A549 treated with Hydrocortisone at 1 μM for 4 hours (cell line): ENCODE data around the gene ZNF668. TPM values are rescaled to one million over a fixed set of nuclear protein-coding genes. Genes with fewer than 3 reads are reported as not detected.

ENCODE experiments used
- total RNA-seq: library from RNA; stranded (reverse); fragments of 200-300 nt; extraction: Qiagen RNA extraction; gene quantifications from 5 replicates; pipeline ENCODE4 v1.2.3, GENCODE V29; 2022

ZNF668 gene
- total RNA-seq = 13.3 to 19.8 TPM (median 14.5 TPM) in 5 replicates

DNA sequence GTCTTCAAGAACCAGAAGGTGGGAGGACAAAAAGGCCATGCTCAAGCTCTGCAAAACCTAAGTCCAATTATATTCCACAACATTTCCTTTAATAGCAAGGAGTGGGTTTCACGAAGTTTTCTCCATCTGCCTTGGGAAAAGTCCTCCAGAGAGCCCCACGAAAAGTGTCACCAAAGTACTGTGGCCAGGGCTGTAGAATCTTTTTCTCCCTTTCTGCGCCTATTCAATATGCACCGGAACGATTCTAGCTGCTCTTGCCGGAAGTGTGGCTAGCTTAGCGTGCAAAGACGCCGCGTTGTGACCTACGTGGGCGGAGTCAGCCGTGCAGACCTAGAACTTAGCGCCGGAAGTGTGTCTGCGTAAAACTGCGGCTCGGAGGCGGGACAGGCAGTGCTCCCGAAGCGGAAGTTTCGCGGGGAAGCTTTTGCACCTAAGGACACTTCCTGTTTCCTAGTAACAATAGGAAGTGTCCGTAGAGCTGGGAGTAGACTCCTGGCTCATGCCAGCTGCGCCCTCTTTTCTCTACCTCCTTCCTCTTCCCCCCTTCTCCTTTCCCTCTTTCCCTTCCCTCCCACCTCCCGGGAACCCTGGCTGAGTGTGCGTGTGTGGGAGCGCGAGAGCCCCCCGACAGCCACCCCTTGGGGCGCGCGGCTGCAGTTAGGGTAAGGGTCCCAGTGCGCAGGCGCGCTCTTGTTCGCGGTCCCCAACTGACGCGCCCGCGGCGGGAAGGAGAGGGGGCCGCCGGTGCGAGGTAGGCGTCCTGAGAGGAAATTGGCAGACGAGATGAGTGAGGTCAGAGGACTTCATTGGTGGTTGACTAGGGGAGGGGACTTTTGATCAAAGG, at the start of gene ZNF668, which contains the start of gene ZNF646:
Gene ZNF668 (minus strand): TSS at position 271 of the 844 bp plus-strand sequence. CDS start 9,781 bp downstream, outside the sequence.
Gene ZNF646 (plus strand): TSS at position 453 of the 844 bp plus-strand sequence. CDS start 1,903 bp downstream, outside the sequence.

DNA sequence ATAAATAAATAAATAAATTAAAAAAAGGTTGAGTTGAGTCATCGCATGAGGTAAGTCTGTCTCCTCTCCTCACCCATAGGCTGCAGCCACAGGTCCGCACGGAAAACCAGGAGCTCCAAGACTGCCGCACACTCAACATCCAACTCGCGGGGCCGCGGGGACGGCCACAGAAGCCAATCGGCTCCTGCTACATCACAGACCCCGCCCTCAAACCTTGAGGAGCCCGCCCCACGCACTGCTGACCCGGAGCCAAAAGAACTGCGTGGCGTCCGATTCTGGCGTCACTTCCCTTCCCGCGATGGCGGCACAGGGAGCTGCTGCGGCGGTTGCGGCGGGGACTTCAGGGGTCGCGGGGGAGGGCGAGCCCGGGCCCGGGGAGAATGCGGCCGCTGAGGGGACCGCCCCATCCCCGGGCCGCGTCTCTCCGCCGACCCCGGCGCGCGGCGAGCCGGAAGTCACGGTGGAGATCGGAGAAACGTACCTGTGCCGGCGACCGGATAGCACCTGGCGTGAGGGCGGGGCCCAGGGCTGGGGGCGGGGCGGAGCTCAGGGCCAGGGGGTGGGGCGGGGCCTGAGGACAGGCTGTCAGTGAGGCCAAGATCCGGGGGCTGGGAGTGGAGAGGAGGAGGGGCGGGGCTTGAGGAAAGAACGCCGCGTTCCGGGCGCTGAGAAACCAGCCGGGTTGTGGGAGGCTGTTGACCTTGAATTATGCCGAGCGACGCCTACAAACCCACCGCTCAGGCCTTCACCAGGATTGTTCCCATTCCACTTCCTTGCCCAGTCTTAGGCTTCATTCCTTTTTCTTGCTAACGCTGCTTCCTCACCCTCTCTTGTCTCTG, 43.6 kb upstream of the ZNF668 start, which contains the start of gene KAT8:
Gene KAT8 (plus strand): TSS at position 281 of the 839 bp plus-strand sequence. CDS start 18 bp downstream, at position 299.

DNA sequence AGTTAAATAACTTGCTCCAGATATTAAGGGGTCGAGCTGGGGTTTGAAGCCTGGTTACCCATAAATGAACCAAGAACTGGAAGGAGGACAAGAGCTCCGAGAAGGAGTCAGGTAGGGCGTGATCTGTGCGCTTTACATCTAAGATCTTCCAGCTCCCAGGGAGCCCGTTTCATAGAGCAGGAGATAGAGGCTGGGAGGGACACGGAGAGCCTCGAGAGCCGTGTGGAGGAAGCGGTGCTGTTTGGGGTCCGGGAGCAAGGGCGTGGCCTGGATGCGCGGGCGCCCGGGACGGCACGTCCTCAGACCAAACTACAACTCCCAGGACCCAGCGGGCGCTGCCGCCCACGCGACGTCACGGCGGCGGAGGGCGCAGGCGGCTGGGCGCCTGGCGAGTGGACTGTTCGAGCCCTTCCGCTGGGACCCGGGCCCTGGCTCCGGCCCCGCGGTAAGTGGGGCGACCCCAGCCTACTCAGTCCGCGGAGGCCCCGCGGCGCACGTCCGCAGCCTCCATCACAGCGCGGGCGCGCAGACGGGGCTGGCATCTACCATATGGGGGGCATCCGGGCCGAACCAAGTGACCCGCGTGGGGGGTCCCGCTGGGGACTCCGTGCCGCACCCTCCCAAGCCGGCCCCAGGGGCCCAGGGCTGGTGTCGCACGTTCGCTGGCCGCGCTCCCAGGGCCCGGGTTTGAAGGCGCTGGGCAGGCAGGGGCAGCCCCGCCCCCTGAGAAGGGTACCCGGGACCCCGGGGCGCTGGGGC, 34.2 kb upstream of the ZNF668 start, which contains the start of gene BCKDK:
Gene BCKDK (plus strand): TSS at position 352 of the 759 bp plus-strand sequence. CDS start 838 bp downstream, outside the sequence.

DNA sequence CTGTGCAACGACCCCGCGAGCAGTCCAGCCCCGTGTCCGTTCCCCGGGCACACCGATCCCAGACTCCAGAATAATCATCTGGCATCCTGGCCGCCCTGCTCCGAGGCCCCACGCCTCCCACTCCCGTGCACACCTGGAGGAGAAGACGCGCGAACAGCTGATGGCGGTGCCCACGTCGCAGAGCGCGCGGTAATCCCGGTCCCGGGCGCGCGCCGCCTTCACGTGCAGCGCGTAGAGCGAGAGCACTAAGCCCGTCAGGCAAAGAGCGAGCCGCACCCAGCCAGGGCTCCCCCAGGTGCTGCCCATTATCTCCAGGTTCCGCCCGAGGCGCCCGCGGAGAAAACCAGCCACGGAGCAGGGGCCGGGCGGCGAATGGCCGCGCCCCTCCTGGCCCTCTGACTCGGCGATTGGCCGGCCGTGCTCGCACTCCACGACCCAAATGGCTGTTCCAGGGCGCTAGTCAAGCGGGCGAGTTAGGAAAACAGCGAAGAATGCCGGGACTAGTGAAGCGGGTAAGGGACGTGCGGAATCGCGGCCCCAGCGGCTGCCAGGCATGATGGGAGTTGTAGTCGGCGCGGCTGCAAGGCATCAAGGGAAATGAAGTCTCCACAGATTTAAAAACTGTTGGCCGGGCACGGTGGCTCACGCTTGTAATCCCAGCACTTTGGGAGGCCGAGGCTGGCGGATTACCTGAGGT, 20.5 kb upstream of the ZNF668 start, which contains the start of gene VKORC1:
Gene VKORC1 (minus strand): TSS at position 374 of the 697 bp plus-strand sequence. CDS start 68 bp downstream, at position 306.

DNA sequence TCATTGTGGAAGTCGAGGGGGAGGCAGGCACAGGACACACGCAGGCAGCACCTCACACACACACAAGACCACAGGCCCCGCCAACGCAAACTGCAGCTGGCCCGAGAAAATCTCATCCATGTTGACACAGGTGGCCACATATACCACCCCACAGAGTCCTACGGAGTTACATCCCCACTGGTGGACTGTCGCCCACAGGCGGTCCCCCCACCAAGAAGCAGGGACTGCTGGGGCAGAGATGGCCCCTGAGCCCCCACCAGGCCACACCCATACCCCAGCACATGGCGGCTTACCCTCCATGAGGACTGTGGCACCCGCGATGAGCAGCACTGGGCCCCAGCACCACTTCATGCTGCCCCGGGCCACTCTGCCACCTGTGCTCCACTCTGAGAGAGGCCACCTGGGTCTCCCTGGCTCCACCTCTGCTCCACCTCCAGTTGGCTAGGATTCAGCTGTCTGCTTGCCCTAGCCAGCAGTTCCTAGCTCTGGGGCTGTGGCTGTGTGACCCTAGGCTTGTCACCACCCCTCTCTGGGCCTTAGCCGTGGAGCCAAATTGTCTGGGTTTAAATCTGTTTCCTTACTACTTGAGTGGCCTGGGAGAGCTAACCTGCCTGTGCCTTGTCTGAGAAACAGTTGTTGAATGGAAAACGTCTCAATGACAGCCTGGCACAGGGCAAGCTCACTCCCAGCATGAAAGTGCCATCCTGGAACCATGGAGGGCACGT, 14.6 kb upstream of the ZNF668 start, which contains the start of gene PRSS53:
Gene PRSS53 (minus strand): TSS at position 485 of the 725 bp plus-strand sequence. CDS start 134 bp downstream, at position 351.

DNA sequence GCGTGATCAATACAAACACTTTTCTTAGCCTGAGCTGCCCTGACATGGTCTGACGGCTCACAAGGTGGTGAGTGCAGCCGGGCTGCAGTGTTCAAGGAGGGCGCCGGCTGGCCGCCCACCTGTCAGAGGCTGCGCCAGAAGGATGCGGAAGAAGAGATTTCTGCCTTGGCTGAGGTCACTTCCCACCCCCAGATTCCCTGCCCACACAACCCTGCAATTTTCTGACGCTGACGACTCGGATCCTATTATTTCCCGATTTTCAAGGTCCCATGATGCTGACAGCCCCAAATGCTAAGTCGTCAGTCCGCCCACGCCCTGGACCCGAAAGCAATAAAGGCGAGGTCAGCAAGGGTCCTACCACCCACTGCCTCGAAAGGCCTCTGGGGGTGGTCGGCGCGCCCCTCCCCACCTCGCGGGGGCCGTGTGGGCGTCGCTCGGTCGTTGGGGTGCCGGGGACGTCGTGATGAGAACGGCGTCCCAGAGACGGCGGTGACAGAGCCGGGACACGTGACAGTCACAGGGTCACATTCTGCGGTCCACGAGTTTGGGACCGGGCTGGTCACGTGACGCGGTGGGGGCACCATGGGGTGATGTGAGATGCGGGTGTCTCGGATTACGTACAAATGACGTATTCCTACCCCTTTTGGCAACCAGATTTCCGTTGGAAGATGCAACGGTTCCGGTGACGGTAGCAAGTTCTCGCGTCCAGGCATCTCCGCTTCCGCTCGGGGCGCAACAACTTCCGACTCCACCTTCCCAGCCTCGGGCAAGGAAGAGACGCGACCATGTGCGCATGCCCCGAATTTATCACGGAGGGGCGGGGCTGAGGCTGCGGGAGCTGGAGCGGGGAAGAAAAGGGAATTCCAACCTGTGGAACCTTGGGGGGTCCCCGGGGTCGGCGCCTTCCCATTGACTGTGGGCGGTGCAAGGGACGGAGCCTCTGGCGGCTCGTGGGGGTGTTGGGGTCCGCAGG, 41.0 kb downstream of the ZNF668 start, which contains the start of gene STX4:
Gene STX4 (plus strand): TSS at position 823 of the 973 bp plus-strand sequence. CDS start 248 bp downstream, outside the sequence.

Other genes with a start within 250 kb of the ZNF668 start
- gene BCL7C, start 180.2 kb downstream of the ZNF668 start, total RNA-seq = 23.6 to 42.5 TPM (median 40.9 TPM) in 5 replicates
- 0.16 to 0.32 TPM (median 0.18 TPM) in 5 replicates for gene CTF1, start 177.6 kb downstream of the ZNF668 start, total RNA-seq
- 14.1 to 19.7 TPM (median 18.0 TPM) in 5 replicates for gene FBXL19, start 150.7 kb downstream of the ZNF668 start, total RNA-seq
- 9.0 to 14.5 TPM (median 12.1 TPM) in 5 replicates for gene ORAI3, start 125.2 kb downstream of the ZNF668 start, total RNA-seq
- gene SETD1A, start 116.5 kb downstream of the ZNF668 start, total RNA-seq = 17.7 to 19.7 TPM (median 18.3 TPM) in 5 replicates
- gene HSD3B7, start 89.0 kb downstream of the ZNF668 start, total RNA-seq = 13.6 to 15.9 TPM (median 13.9 TPM) in 5 replicates
- 1.4 to 2.1 TPM (median 1.6 TPM) in 5 replicates for gene STX1B, start 63.6 kb downstream of the ZNF668 start, total RNA-seq
- 56.8 to 66.1 TPM (median 64.4 TPM) in 5 replicates for gene STX4, start 40.7 kb downstream of the ZNF668 start, total RNA-seq
- 9.1 to 11.4 TPM (median 10.2 TPM) in 5 replicates for gene ZNF646, start 182 bp upstream of the ZNF668 start, total RNA-seq
- 1.0 to 2.5 TPM (median 1.6 TPM) in 5 replicates for gene PRSS53, start 14.7 kb upstream of the ZNF668 start, total RNA-seq
- gene VKORC1, start 20.6 kb upstream of the ZNF668 start, total RNA-seq = 98.3 to 147 TPM (median 140 TPM) in 5 replicates
- 46.0 to 56.1 TPM (median 52.2 TPM) in 5 replicates for gene BCKDK, start 34.1 kb upstream of the ZNF668 start, total RNA-seq
- gene KAT8, start 43.4 kb upstream of the ZNF668 start, total RNA-seq = 45.0 to 51.2 TPM (median 48.2 TPM) in 5 replicates
- 0.83 to 1.4 TPM (median 1.2 TPM) in 5 replicates for gene PRSS8, start 61.5 kb upstream of the ZNF668 start, total RNA-seq
- 0.84 to 1.9 TPM (median 1.1 TPM) in 5 replicates for gene PRSS36, start 75.8 kb upstream of the ZNF668 start, total RNA-seq
- 505 to 637 TPM (median 514 TPM) in 5 replicates for gene FUS, start 105.9 kb upstream of the ZNF668 start, total RNA-seq
- 23.8 to 40.1 TPM (median 36.2 TPM) in 5 replicates for gene PYCARD, start 128.5 kb upstream of the ZNF668 start, total RNA-seq
- gene TRIM72, start 139.9 kb upstream of the ZNF668 start, total RNA-seq = 0.01 to 0.10 TPM (median 0.05 TPM) in 5 replicates
- not detected in 5 replicates for gene PYDC1, start 142.9 kb upstream of the ZNF668 start, total RNA-seq
- 1.1 to 1.9 TPM (median 1.7 TPM) in 5 replicates for gene ITGAM, start 185.7 kb upstream of the ZNF668 start, total RNA-seq